Bone marrow (tissue), 2 donors: ENCODE results near the gene MCM9.
"Not testable (repeated sequence)": the region's sequence is repeated elsewhere in the genome, so short reads cannot be mapped to it uniquely, and the experiment has no call there.

ENCODE experiments used
- DNase-seq, 2 donors: peaks; one replicate each; lab custom pipeline; 2025; lab: John Stamatoyannopoulos, UW

MCM9 gene

GRCh38 chr6:118768904-118769325 lies 166.0 kb downstream of the MCM9 start:
- DNase-seq: no peak

GRCh38 chr6:118768441-118768840 lies 166.5 kb downstream of the MCM9 start:
- no peak for DNase-seq

GRCh38 chr6:118765316-118765715 lies 169.6 kb downstream of the MCM9 start:
- not testable (repeated sequence) for DNase-seq

GRCh38 chr6:118764766-118765165 lies 170.2 kb downstream of the MCM9 start:
- no peak for DNase-seq
